ENCODE results near the gene SYDE2.
A peak's percentile ranks its signal among the peaks of the same experiment; 100 is the strongest.
"Not testable (repeated sequence)": the region's sequence is repeated elsewhere in the genome, so short reads cannot be mapped to it uniquely, and the experiment has no call there.

Gene SYDE2

GRCh38 chr1:85153149-85153891 is 47.5 kb downstream of the SYDE2 start:
- no peak overlapping the region for H3K4me3 ChIP-seq (ENCODE audit: control insufficient read depth, low read depth, low read length)
- no peak for DNase-seq (ENCODE audit: low read depth)
- TF ChIP-seq, protein P1, sequence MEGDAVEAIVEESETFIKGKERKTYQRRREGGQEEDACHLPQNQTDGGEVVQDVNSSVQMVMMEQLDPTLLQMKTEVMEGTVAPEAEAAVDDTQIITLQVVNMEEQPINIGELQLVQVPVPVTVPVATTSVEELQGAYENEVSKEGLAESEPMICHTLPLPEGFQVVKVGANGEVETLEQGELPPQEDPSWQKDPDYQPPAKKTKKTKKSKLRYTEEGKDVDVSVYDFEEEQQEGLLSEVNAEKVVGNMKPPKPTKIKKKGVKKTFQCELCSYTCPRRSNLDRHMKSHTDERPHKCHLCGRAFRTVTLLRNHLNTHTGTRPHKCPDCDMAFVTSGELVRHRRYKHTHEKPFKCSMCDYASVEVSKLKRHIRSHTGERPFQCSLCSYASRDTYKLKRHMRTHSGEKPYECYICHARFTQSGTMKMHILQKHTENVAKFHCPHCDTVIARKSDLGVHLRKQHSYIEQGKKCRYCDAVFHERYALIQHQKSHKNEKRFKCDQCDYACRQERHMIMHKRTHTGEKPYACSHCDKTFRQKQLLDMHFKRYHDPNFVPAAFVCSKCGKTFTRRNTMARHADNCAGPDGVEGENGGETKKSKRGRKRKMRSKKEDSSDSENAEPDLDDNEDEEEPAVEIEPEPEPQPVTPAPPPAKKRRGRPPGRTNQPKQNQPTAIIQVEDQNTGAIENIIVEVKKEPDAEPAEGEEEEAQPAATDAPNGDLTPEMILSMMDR (IDR thresholded peaks at IDR 0.05; ENCODE audit: control insufficient read depth, insufficient read depth, low read depth, low read length, missing control alignments) = no peak

- TF ChIP-seq, protein P1 (IDR thresholded peaks at IDR 0.05; ENCODE audit: control insufficient read depth, insufficient read depth, low read depth, low read length, missing control alignments) = no peak
- no peak overlapping the region for H3K4me3 ChIP-seq (ENCODE audit: control insufficient read depth, low read depth, low read length)
- no peak for DNase-seq (ENCODE audit: low read depth)
Measured at GRCh38 chr1:85151446-85151845, 49.4 kb downstream of the SYDE2 start.

GRCh38 chr1:85149805-85150204 is 51.0 kb downstream of the SYDE2 start:
- no peak for DNase-seq (ENCODE audit: low read depth)
- TF ChIP-seq, protein P1 (IDR thresholded peaks at IDR 0.05; ENCODE audit: control insufficient read depth, insufficient read depth, low read depth, low read length, missing control alignments) = no peak
- no peak overlapping the region for H3K4me3 ChIP-seq (ENCODE audit: control insufficient read depth, low read depth, low read length)

GRCh38 chr1:85148524-85149250 is 52.1 kb downstream of the SYDE2 start:
- TF ChIP-seq, protein P1 (IDR thresholded peaks at IDR 0.05; ENCODE audit: control insufficient read depth, insufficient read depth, low read depth, low read length, missing control alignments) = no peak
- DNase-seq (ENCODE audit: low read depth) = peak; percentile 27
- H3K4me3 ChIP-seq (ENCODE audit: control insufficient read depth, low read depth, low read length) = no peak overlapping the region

DNA sequence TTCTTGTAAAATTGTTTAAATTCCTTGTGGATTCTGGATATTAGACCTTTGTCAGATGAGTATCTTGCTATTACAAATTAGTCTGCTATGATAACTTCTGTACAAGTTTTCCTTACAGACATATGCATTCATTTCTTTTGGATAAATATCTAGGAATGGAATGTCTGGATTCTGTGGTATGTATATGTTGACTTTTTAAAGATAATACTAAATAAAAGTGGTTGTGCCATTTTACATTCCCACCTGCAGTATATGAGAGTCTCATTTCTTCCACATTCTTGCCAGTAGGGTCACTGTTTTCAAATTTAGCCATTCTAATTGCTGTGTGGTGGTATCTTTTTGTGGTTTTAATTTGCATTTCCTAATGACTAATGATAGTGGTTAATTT is 53.9 kb downstream of the SYDE2 start:
- TF ChIP-seq, protein P1 (IDR thresholded peaks at IDR 0.05; ENCODE audit: control insufficient read depth, insufficient read depth, low read depth, low read length, missing control alignments) = peak; percentile 26
- H3K4me3 ChIP-seq (ENCODE audit: control insufficient read depth, low read depth, low read length) = no peak overlapping the region
- no peak for DNase-seq (ENCODE audit: low read depth)

DNA sequence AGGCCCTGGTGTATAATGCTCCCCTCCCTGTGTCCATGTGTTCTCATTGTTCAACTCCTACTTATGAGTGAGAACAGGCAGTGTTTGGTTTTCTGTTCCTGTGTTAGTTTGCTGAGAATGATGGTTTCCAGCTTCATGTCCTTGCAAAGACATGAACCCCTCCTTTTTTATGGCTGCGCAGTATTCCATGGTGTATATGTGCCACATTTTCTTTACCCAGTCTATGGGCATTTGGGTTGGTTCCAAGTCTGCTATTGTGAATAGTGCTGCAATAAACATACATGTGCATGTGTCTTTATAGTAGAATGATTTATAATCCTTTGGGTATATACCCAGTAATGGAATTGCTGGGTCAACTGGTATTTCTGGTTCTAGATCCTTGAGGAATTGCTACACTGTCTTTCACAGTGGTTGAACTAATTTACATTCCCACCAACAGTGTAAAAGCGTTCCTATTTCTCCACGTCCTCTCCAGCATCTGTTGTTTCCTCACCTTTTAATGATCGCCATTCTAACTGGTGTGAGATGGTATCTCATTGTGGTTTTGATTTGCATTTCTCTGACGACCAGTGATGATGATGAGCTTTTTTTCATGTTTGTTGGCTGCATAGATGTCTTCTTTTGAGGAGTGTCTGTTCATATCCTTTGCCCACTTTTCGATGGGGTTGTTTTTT is 54.4 kb downstream of the SYDE2 start:
- H3K4me3 ChIP-seq (ENCODE audit: control insufficient read depth, low read depth, low read length); DNase-seq (ENCODE audit: low read depth): not testable (repeated sequence)

DNA sequence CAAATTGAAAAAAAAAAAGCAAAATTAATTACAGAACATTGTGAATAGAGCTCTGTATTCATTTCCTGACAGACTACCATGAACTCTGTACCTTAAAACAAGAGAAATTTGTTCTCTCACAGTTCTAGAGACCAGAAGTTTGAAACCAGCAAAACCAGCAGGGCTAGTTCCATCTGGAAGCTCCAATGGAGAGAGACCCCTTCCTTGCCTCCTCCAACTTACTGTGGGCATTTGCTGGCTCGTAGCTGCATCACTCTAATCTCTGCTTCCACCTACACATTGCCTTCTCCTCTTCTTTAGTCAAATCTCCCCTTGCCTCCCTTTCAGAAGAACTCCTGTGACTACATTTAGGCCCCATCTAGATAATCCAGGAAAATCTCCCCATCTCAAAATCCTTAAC is 56.5 kb downstream of the SYDE2 start:
- no peak for DNase-seq (ENCODE audit: low read depth)
- no peak overlapping the region for H3K4me3 ChIP-seq (ENCODE audit: control insufficient read depth, low read depth, low read length)
- TF ChIP-seq, protein P1 (IDR thresholded peaks at IDR 0.05; ENCODE audit: control insufficient read depth, insufficient read depth, low read depth, low read length, missing control alignments) = no peak
